Astrocyte (in vitro differentiated cells and primary cell): Measurements from ENCODE around the gene SSU72.

Experiments
- CTCF ChIP-seq: IDR thresholded peaks from 2 replicates; pipeline ENCODE4 v1.5.1; 2011; ENCODE audit warnings: low read depth, mild to moderate bottlenecking, inconsistent platforms, low read length, moderate library complexity; ENCODE audit not compliant: insufficient read depth
- EZH2 ChIP-seq: IDR thresholded peaks from 2 replicates; pipeline ENCODE4 v1.6.1; 2012; ENCODE audit warnings: mild to moderate bottlenecking, low read length, inconsistent platforms; ENCODE audit not compliant: insufficient read depth

DNA sequence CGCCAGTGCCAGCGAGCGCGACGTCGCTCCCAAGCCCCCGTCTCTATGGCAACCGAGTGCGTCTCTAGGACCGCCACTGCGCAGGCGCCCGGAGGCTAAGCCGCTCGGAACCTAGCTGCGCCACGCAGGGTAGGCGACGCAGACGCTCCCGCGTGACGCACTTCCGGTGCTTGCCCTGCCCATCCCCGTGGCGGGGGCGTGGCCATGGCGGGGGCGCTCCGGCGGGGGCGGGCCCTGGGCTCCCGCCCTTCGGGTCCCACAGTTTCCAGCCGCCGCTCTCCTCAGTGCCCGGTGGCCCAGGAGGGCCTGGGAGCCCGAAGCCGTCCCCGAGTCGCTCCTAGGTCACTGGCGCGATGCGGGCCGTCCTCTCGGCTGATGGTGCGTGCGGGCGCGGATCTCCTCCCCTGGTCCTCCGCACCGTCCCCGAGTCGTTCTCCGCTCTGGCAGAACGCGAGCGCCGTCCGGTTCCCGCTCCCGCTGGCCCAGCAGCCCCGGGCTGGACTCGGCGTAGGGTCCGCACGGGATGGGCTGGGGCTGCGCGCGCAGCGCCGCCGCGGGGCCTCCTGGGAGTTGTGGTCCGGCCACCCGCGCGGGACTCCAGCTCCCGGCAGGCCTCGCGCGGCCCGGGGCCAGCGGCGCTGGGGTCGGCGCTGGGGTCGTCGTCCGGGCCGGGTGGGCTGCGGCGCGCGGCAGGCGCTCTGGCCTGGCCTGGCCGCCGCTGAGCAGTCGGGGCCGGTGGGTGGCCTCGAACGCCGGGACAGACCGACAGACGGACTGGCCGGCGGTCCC is 40.8 kb upstream of the SSU72 start, which contains the start of gene MIB2:
- TF ChIP-seq EZH2 (no peak), CTCF (no peak)
